Upper lobe of left lung (tissue), 4 donors: ENCODE measurements around the gene ASL.

Experiments used
- CTCF ChIP-seq, 6 experiments: fragments of 450-650 bp in 4 of 6; fragments of 200-600 bp in 2 of 6; sonication (generic) in 2 of 6; IDR thresholded peaks; one replicate each; pipeline ENCODE4 v1.5.1; 2016 to 2019; ENCODE audit warnings: antibody characterized with exemption in 6 of 6
- EP300 ChIP-seq, 4 donors: sonication (generic); formaldehyde crosslinking; IDR thresholded peaks; one replicate each; pipeline ENCODE4 v1.5.1; 2017; ENCODE audit warnings: antibody characterized with exemption in 4 of 4, control low read depth in 2 of 4
- POLR2A ChIP-seq, 4 donors: fragments of 450-650 bp; IDR thresholded peaks; one replicate each; pipeline ENCODE4 v1.5.1; 2016 to 2017; ENCODE audit warnings: antibody characterized with exemption in 4 of 4, mild to moderate bottlenecking in 2 of 4
- POLR2AphosphoS5 ChIP-seq, 2 donors: sonication (generic); formaldehyde crosslinking; IDR thresholded peaks; one replicate each; pipeline ENCODE4 v1.5.1; 2017; ENCODE audit warnings: antibody characterized with exemption in 2 of 2

DNA sequence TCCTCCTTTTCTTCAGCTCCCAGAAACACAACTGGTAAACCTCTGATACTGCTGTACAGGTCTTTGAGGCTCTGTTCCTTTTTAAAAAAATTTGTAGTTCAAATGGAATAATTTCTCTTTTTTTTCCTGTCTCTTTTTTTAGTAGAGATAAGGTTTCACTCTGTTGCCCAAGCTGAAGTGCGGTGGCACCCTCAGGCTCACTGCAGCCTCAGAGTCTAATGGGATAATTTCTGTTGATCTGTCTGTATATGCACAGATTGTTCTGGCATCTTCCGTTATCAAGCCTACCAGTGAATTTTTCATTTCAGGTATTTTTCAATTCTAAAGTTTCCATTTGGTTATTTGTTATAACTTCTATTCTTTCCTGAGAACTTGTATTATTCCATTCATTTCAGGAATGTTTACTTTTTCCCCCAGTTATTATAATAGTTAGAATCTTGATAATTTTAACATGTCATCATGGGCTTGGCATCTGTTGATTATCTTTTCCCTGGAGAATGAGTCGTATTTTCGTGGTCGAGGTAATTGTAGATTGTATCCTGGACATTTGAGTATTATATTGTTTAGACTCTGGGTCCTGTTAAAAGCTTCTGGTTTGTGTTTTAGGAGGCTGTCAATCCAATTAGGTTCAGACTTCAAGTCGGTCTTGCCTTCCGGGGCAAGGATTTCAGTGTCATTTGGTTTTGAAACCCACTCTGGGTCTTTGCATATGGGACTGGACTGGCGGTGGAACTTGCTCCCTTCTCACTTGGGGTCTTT, 63.6 kb downstream of the ASL start:
- TF ChIP-seq POLR2AphosphoS5 (IDR thresholded peaks at IDR 0.05) (no peak), POLR2A (IDR thresholded peaks at IDR 0.05) (no peak), CTCF (IDR thresholded peaks at IDR 0.05) (no peak), EP300 (IDR thresholded peaks at IDR 0.05) (no peak)
